Measurements from ENCODE around the gene NPAS3.

- TF ChIP-seq CTCF (IDR thresholded peaks at IDR 0.05) (no peak), POLR2A (IDR thresholded peaks at IDR 0.05) (no peak), EP300 (IDR thresholded peaks at IDR 0.05) (no peak)
Observed at GRCh38 chr14:33617154-33617553, 678.5 kb downstream of the NPAS3 start.
